Astrocyte of the spinal cord (primary cell): ENCODE results near the gene PPIL1.

Source experiments
- DNase-seq: peaks from one replicate; pipeline ENCODE4 v3.0.0; 2011; ENCODE audit warnings: low read depth, low spot score
- H3K4me3 ChIP-seq: 2 replicates; pipeline ENCODE4 v1.5.1; 2011; ENCODE audit warnings: low read depth, mild to moderate bottlenecking, low read length, moderate library complexity
- in situ Hi-C: cut with HindIII; loops from 2 replicates; pipeline ENCODE4 v1.10.0; 2017; ENCODE audit warnings: low sequenced_read_pairs
- TF ChIP-seq, protein P1 (sequence below): IDR thresholded peaks from 2 replicates; pipeline ENCODE4 v1.5.1; 2012; ENCODE audit warnings: low read depth, mild to moderate bottlenecking, low read length, inconsistent platforms

The PPIL1 gene

DNA sequence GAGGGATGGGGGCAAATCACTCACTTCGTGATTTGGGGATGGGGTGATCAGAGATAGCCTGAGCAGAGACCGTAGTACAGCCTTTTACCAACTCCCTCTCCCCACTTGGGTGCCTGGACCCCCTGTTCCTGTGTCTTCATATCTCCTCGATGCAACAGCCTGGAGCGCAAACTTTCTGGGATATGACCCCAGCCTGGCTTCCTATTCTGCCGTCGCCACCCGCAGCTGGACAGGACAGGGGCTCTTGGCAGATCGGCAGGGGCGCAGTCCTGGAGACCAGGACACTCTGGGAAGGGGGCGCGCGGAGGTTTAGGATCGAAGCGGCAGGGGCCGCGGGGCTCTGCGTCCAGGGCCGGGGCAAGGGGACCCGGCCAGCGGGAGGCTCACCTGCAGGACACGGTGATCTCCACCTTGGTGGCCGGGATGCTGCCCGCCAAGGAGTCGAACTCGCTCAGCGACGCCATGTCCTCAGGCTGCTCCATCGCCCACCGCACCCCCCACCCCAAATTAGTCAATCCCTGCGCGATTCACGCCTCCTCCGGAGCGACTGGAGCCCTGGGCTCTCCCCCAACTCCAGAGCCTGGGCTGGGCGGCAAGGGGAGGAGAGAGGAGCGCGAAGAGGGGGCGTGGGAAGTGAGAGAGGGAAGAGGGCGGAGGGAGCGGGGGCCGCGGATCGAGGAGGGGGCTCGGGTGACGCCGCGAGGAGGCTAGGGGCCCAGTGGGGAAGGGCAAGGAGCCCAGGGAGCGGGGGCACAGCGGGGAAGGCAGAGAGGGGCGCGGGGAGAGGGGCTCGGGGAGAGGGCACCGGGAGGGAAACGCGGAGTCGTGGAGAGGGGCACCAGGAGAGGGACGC, 35.5 kb downstream of the PPIL1 start, which contains the start of gene CPNE5:
TSS of gene CPNE5 (minus strand) at position 549 of the 853 bp plus-strand sequence. CDS start at position 482, 67 bp downstream.
- H3K4me3 ChIP-seq: peak within 1 kb of the TSS; percentile 33
- DNase-seq: no peak
- TF ChIP-seq, protein P1, sequence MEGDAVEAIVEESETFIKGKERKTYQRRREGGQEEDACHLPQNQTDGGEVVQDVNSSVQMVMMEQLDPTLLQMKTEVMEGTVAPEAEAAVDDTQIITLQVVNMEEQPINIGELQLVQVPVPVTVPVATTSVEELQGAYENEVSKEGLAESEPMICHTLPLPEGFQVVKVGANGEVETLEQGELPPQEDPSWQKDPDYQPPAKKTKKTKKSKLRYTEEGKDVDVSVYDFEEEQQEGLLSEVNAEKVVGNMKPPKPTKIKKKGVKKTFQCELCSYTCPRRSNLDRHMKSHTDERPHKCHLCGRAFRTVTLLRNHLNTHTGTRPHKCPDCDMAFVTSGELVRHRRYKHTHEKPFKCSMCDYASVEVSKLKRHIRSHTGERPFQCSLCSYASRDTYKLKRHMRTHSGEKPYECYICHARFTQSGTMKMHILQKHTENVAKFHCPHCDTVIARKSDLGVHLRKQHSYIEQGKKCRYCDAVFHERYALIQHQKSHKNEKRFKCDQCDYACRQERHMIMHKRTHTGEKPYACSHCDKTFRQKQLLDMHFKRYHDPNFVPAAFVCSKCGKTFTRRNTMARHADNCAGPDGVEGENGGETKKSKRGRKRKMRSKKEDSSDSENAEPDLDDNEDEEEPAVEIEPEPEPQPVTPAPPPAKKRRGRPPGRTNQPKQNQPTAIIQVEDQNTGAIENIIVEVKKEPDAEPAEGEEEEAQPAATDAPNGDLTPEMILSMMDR: no peak
- in situ Hi-C loops: no loop called here

DNA sequence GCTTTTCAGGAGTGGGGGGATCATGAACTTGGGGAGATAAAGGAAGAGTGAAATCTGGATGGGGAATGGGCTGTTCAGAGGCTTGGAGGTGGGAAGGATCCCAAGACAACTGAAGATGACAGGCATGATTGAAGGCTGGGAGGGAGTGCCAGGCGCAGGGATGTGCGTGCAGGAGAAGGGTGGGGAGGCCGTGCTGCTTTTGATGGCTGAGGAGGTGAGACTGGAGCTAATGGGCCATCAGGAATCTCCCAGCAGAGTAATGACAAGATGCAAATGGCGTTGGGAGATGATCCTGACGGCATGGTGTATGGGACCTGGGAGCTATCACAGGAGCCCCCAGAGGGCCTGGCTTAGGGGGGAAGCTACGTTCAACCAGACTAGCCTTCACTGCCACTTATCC, 36.9 kb downstream of the PPIL1 start:
- in situ Hi-C loops: no loop called here
- DNase-seq: no peak
- TF ChIP-seq, protein P1: no peak
- H3K4me3 ChIP-seq: no peak overlapping the region

DNA sequence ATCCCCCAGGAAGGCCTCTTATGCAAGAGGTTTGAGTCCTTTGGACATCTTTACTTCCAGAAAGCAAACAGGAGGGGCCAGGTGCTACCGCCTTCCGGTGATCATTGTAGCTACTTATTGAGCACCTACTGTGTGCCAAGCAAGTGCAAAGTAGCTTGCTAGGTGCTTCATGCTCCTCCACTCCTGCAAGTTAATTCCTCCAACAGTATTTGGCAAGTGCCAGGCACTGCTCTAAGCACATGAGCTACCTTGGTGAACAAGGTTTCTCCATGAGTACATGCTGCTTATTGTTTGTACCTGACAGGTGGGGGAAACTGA, 37.6 kb downstream of the PPIL1 start:
- H3K4me3 ChIP-seq: no peak overlapping the region
- in situ Hi-C loops: no loop called here
- no peak for DNase-seq
- TF ChIP-seq, protein P1: no peak

DNA sequence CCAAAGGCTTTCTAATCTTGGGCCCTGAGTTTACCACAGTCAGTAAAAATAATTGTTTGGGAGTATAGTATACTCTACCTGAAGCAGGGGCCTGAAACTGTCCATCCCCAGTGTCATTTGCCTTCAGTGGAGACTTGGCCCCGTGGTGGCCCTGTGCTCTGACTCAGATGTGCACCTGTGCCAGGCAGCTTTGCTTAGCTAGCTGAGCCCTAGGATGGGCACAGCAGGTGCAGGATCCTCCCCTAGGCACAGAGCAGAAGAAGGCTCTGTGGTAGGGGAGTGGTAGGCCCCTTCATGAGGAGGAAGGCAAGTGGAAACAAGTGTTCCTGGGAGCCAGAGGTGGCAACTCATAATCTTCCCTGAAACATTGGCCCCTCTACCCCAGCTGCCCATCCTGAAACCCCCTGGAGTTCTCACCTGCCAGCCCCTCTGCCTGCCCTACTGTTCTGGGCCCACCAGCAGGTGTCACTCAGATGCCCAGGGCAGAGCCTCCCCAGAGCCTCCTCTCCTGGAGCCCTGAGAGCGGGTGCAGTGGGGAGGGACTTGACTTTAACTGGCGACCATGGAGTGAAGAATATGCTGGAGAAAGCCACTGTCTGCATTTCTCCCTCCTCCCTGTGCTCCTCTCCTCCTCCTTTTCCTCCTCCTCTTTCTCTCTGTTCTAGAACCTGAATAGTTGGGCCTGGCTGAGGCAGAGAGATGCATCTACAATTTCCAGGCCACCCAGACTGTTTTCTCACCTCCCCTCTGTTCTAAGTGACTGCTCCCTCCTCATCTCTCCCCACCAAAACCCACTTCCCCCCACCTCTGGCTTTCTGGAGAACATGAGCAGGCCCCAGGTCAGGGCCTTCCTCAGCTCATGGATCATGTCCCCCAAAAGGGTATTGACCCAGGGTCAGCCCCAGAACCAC, 38.2 kb downstream of the PPIL1 start:
- in situ Hi-C loops: no loop called here
- TF ChIP-seq, protein P1: no peak
- DNase-seq: no peak
- H3K4me3 ChIP-seq: no peak overlapping the region

DNA sequence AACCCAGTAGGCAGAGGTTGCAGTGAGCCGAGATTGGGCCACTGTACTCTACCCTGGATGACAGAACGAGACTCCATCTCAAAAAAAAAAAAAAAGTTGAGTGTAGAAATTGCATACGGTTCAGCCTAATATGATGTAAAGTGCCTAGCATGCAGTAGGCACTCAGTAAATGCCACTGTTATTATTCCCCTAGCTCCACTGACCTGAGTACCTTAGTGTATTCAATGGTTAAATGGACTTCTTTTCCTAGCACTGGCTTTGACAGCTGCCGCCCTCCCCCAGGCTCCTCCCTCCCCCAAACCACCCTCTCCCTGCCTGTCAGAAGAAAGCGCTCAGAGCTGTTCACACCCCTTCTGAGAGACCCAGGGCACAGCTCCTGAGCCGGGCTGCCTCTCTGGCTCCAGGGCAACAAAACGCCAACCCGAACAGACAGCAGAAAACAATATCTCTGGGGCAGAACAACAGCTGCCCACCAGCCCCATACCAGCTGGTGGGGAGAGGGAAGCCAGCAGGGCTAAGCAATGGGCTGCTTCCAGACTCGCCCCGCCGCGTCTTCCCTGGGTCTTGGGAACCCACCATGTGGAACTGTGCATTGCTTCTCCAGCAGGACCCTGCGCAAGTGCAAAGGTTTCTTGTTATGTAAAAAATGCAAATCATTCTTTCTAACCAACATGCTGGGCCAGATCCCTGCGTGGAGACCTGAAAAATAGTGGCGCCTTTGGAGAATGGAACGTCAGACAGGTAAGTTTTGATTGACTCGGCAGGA, 39.8 kb downstream of the PPIL1 start:
- no peak for DNase-seq
- in situ Hi-C loops: no loop called here
- H3K4me3 ChIP-seq: no peak overlapping the region
- TF ChIP-seq, protein P1: no peak

DNA sequence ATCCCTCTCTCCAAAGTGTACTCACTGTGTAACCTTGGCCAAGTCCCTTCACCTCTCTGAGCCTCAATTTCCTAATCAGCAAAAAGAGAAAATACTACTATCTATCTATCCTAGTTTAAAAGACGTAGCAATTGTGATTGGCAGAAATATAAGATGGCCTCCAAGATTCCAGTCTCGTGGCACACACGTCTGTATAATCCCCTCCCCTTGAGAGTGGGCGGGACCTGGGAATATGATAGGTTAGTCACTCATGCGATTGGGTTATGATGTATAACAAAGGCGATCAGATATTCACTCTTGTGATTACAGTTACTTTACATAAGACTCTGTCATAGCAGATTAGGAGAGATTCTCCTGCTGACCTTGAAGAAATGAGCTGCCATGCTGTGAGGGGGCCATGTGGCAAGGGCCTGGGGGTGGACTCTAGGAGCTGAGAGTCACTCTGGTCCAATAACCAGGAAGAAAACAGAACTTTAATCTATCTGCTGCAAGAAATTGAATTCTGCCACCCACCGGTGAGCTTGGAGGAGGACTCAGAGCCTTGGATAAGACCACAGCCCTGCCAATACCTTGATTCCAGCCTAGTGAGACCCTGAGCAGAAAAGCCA, 41.3 kb downstream of the PPIL1 start:
- in situ Hi-C loops: no loop called here
- TF ChIP-seq, protein P1: no peak
- H3K4me3 ChIP-seq: no peak overlapping the region
- DNase-seq: no peak
